Stromal cell of bone marrow (primary cell): Measurements from ENCODE around the gene CD68.
"Not testable (repeated sequence)": the region's sequence is repeated elsewhere in the genome, so short reads cannot be mapped to it uniquely, and the experiment has no call there.

ENCODE experiments used
- DNase-seq: peaks from one replicate; pipeline ENCODE4 v3.0.0-alpha.2; 2012; ENCODE audit warnings: low read depth

Gene CD68

DNA sequence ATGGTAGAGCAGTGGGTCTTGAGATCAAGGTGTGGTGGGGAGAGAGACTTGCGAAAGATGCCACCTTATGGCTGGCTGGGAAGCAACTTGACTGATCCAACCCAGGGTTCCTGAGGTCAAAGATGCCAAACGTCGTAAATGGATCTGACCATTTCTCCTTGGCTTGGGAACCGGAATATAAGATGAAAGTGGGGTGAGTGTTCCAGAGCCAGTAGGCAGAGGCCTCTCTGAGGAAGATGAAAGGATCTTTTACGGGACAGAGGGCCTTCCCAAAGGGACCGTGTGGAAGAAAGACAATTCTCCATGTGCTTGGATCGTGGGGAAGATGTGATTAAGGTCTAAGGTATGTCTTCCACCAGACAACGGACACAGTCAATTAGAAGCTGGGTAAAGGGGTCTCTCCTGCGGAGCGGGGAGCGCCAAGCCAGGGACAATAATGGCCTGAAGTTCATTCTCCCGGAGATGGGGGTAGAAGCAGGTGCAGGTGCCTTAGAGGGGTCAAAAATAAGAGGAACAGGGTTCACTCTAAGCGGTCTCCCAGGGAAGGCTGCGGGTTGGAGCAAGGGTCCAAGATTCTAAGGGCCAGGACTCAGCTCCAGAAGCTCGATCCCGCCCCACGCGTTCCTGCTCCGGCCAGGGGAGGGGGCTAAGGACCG is 34.5 kb downstream of the CD68 start:
- no peak for DNase-seq

DNA sequence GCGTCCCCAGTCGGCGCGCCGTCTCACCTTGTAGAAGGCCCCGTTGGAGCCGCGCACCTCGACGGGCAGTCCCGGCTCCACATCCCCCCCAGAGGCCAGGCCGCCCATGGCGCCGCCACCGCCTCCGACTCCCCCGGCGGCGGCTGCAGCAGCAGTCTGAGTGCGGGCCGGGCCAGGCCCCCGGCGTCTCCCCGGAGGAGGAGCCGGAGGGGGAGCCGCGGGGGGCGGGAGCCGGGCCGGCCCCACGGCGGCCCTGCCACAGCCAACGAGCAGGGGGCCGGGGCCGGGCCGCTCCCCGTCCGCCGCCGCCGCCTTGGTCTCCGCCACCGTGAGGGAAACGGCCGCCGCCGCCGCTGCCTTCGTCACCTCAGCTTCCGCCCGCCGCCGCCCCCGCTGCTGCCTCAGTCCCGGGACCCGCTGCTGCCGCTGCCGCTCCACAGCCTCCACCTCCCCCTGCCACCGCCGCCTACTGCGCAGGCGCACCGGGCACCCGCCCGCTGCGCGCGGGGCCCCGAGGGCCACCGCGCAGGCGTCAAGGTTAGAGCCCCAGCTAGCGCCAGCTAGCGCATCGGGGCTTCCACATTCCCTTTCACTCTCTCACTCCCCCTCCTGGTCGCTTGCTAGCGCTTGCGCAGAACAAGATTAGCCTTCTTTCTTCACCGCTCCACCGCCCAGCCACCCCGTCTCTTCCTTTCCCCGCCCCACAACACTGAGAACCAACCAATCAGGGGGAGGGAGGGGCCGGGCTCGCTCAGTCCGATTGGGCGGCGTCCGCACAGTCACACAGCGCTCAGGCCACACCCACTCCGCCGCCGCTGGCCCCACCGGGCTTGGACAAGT is 35.2 kb downstream of the CD68 start, which contains the start of gene FXR2:
FXR2 (minus strand) TSS at position 473 of the 840 bp plus-strand sequence; CDS start at position 108, 365 bp downstream.
- peak; percentile 99 for DNase-seq

GRCh38 chr17:7615265-7615747 is 35.9 kb downstream of the CD68 start:
- DNase-seq = no peak

GRCh38 chr17:7618608-7619007 is 39.2 kb downstream of the CD68 start:
- DNase-seq = no peak

DNA sequence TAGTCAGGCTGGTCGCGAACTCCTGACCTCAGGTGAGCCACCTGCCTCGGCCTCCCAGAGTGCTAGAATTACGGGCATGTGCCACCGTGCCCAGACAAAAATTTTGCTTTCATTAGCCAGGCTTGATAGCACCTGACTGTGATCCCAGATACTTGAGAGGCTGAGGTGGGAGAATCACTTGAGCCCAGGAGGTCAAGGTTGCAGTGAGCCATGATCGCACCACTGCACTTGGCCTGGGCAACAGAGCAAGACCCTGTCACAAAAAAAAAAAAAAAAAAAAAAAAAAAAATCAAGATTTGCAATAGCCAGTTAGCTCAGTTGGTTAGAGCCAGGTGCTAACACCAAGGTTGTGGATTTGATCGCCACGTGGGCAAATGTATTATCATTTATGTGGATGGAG is 41.4 kb downstream of the CD68 start:
- DNase-seq = no peak

DNA sequence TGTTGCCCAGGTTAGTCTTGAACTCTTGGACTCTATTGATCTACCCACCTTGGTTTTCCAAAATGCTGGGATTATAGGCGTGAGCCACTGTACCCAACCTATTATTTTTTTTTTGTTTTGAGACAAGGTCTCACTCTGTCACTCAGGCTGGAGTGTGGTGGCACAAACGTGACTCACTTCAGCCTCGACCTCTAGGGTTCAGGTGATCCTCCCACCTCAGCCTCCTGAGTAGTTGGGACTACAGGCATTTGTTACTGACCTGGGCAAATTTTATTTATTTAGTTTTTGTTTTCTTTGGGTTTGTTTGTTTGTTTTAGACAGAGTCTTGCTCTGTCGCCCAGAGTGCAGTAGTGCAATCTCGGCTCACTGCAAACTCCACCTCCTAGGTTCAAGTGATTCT is 44.2 kb downstream of the CD68 start:
- DNase-seq = no peak

DNA sequence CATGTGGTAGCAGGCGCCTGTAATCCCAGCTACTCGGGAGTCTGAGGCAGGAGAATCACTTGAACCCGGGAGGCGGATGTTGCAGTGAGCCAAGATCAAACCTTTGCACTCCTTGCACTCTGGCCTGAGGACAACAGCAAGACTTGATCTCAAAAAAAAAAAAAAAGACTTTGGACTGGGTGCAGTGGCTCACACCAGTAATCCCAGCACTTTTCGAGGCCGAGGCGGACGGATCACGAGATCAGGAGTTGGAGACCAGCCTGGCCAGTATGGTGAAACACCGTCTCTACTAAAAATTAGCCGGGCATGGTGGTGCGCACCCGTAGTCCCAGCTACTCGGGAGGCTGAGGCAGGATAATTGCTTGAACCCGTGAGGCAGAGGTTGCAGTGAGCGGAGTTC is 46.3 kb downstream of the CD68 start:
- DNase-seq = not testable (repeated sequence)

DNA sequence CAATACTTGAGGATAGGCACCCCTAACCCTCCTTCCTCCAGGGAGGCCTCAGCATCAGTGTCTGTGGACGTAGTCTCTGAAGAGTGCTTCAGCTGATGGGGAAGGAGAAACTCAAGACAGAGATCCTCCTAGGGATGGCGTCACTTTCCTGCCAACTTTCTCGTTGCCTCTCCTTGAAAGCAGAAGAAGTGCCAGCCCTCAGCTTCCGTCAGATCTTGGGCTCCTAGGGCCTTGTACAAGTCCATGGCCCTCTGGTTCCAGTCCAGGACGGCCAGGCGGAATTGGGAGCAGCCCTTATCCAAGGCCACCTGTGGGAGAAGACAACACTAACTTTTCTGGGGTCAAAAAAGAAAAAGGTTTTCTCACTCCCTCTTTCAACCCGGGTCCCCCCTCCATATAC is 46.9 kb downstream of the CD68 start:
- no peak for DNase-seq

GRCh38 chr17:7626956-7627249 is 47.5 kb downstream of the CD68 start:
- no peak for DNase-seq

GRCh38 chr17:7627250-7628121 is 48.0 kb downstream of the CD68 start, which contains the start of gene SAT2:
SAT2 (minus strand) TSS chr17:7627821; CDS start chr17:7627635, 186 bp downstream.
- DNase-seq = peak; percentile 91

GRCh38 chr17:7629939-7630571 is 50.6 kb downstream of the CD68 start, which contains the start of gene SHBG:
SHBG (plus strand) TSS chr17:7630135; CDS start chr17:7630173, 38 bp downstream.
- DNase-seq = no peak
